Stomach (tissue), 4 donors: Measurements from ENCODE around the gene AK2.

Source experiments
- EP300 ChIP-seq: sonication (generic); formaldehyde crosslinking; IDR thresholded peaks from one replicate; pipeline ENCODE4 v1.6.1; 2017; ENCODE audit warnings: antibody characterized with exemption
- POLR2A ChIP-seq, 4 donors: fragments of 450-650 bp; IDR thresholded peaks; one replicate each; pipeline ENCODE4 v1.6.1; 2016; ENCODE audit warnings: antibody characterized with exemption in 4 of 4, control low read depth in 2 of 4, mild to moderate bottlenecking in 1 of 4, moderate library complexity in 1 of 4
- POLR2AphosphoS5 ChIP-seq, 3 donors: sonication (generic); formaldehyde crosslinking; IDR thresholded peaks; one replicate each; pipeline ENCODE4 v1.6.1; 2016; ENCODE audit warnings: antibody characterized with exemption in 3 of 3
- TF ChIP-seq, protein P1 (sequence below), 7 experiments: fragments of 450-650 bp in 4 of 7; fragments of 200-600 bp in 3 of 7; sonication (generic) in 3 of 7; IDR thresholded peaks; one replicate each; pipeline ENCODE4 v1.5.1; 2016 to 2019; ENCODE audit warnings: antibody characterized with exemption in 7 of 7, control low read depth in 2 of 7, mild to moderate bottlenecking in 1 of 7

DNA sequence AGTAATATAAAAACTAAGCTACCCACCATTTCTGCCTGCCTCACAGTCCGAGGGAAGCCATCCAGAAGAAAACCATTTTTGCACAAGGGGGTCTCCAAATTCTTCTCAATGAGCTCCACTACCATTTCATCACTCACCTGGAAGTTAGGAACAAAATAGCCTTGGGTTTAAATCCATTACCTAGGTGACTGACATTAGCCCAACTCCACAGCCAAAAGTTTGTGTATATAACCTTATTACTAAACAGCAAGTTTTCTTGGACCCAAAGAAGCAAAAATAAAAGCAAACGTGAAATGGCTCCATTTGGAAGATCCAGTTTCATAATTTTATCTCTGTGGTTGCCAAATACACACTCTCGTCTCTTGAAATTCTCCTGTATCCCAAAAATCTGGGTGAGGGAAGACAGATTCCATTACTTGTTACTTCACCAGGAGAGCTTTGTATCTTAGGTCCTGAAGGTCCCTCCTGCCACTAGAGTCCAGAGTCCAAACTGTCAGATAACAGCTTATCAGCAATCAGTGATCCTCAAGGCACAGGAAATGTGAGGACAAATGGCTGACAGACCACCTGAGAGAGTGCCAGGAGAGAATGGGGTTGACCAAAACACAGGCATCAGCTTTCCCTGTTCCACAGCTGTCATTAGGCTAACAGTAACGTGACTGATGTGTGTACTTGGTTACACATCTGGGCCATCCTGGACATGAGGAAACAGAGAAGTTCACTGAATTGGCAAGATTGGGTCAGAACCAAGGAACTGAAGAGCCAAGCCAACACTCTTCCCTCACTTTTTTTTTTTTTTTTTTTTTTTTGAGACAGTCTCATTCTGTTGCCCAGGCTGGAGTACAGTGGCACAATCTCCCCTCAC is 14.9 kb downstream of the AK2 start:
- TF ChIP-seq, protein P1, sequence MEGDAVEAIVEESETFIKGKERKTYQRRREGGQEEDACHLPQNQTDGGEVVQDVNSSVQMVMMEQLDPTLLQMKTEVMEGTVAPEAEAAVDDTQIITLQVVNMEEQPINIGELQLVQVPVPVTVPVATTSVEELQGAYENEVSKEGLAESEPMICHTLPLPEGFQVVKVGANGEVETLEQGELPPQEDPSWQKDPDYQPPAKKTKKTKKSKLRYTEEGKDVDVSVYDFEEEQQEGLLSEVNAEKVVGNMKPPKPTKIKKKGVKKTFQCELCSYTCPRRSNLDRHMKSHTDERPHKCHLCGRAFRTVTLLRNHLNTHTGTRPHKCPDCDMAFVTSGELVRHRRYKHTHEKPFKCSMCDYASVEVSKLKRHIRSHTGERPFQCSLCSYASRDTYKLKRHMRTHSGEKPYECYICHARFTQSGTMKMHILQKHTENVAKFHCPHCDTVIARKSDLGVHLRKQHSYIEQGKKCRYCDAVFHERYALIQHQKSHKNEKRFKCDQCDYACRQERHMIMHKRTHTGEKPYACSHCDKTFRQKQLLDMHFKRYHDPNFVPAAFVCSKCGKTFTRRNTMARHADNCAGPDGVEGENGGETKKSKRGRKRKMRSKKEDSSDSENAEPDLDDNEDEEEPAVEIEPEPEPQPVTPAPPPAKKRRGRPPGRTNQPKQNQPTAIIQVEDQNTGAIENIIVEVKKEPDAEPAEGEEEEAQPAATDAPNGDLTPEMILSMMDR (IDR thresholded peaks at IDR 0.05), result no peak
- TF ChIP-seq POLR2A (IDR thresholded peaks at IDR 0.05), result no peak
- TF ChIP-seq EP300, result no peak
- peak in 1 of 3 donors; percentile 15 for TF ChIP-seq POLR2AphosphoS5 (IDR thresholded peaks at IDR 0.05)
